Measurements from ENCODE around the gene STPG2. TPM values are rescaled to one million over a fixed set of nuclear protein-coding genes. Genes with fewer than 3 reads are reported as not detected.

Gene STPG2
- total RNA-seq, 1 donor from 2014 or later, result 0.99 TPM

DNA sequence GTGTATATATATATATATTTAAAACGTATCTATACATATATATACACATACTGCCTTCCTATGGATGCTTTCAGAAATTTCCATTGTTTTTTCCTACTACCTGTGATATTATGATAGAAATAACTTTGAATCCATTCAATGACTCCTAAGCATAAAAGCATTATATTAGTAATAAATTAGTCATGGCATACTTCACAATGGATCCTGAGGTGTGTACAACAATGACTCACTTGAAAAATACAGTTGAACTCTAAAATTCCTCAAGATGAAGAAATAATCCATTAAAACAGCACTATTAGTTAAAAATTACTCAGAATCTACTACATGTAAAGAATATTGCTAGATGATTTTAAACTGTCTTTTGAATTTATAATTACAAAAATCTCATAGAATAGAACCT lies 201.1 kb downstream of the STPG2 start:
- H3K9me3 ChIP-seq (ENCODE audit: low read depth), result peaks cover 6% of the 10 kb centered on the region
- H3K9ac ChIP-seq, result no peak overlapping the region
- no peaks in the 10 kb centered on the region for H3F3A ChIP-seq (ENCODE audit: low read depth)
- H4K20me1 ChIP-seq (ENCODE audit: low read depth), result no peaks in the 10 kb centered on the region
- no peak overlapping the region for H3K4me3 Mint-ChIP-seq
- no peaks in the 10 kb centered on the region for H3K36me3 ChIP-seq
- no peak overlapping the region for H2AFZ ChIP-seq (replicated peaks)
- H3K27ac ChIP-seq, result no peak overlapping the region
- DNase-seq (ENCODE audit: low spot score), result no peak
- H3K4me3 ChIP-seq, result no peak overlapping the region
- H3K36me3 Mint-ChIP-seq, result no peaks in the 10 kb centered on the region
- no peaks in the 10 kb centered on the region for H3K4me1 ChIP-seq
- peaks cover 2% of the 10 kb centered on the region for H3K27me3 Mint-ChIP-seq (ENCODE audit: insufficient read depth, low read depth)
- H3K27me3 ChIP-seq, result no peaks in the 10 kb centered on the region
- H3K4me2 ChIP-seq, result no peak overlapping the region
- H3K79me2 ChIP-seq (ENCODE audit: low read depth), result no peaks in the 10 kb centered on the region
- peaks cover 12% of the 10 kb centered on the region for H3K9me3 Mint-ChIP-seq
- TF ChIP-seq EZH2 (IDR thresholded peaks at IDR 0.05) (no peak), EZH2phosphoT487 (IDR thresholded peaks at IDR 0.05) (no peak)
- TF ChIP-seq, protein P1, sequence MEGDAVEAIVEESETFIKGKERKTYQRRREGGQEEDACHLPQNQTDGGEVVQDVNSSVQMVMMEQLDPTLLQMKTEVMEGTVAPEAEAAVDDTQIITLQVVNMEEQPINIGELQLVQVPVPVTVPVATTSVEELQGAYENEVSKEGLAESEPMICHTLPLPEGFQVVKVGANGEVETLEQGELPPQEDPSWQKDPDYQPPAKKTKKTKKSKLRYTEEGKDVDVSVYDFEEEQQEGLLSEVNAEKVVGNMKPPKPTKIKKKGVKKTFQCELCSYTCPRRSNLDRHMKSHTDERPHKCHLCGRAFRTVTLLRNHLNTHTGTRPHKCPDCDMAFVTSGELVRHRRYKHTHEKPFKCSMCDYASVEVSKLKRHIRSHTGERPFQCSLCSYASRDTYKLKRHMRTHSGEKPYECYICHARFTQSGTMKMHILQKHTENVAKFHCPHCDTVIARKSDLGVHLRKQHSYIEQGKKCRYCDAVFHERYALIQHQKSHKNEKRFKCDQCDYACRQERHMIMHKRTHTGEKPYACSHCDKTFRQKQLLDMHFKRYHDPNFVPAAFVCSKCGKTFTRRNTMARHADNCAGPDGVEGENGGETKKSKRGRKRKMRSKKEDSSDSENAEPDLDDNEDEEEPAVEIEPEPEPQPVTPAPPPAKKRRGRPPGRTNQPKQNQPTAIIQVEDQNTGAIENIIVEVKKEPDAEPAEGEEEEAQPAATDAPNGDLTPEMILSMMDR (IDR thresholded peaks at IDR 0.05), result no peak
- H3K27ac Mint-ChIP-seq, result no peak overlapping the region
- no peaks in the 10 kb centered on the region for H3K4me1 Mint-ChIP-seq

DNA sequence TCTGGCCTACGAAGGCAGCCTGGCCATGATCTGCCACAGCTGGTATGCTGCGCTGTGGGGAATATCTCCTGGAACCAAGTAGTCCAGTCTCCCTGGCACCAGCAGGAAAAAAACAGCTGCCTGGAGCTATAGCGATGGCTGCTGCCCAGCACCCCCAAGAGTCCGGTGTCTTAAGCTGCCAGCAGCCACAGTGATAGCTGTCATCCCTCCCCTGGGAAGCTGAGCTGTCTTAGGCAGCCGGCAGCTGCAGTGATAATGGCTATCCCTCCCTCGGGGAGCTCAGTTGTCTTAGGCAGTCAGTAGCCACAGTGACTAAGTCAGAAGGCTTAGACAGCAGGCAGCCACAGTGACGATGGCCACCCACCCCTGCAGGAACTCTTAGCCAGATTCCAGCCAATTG lies 205.1 kb downstream of the STPG2 start:
- H3K4me3 Mint-ChIP-seq, result no peak overlapping the region
- H3K4me1 Mint-ChIP-seq, result no peaks in the 10 kb centered on the region
- H3K9ac ChIP-seq, result no peak overlapping the region
- no peak overlapping the region for H3K4me3 ChIP-seq
- H3K9me3 Mint-ChIP-seq, result peaks cover 18% of the 10 kb centered on the region
- no peaks in the 10 kb centered on the region for H3K79me2 ChIP-seq (ENCODE audit: low read depth)
- H3K4me1 ChIP-seq, result no peaks in the 10 kb centered on the region
- no peaks in the 10 kb centered on the region for H4K20me1 ChIP-seq (ENCODE audit: low read depth)
- peaks cover 6% of the 10 kb centered on the region for H3K9me3 ChIP-seq (ENCODE audit: low read depth)
- no peak overlapping the region for H3K27ac ChIP-seq
- no peaks in the 10 kb centered on the region for H3K27me3 ChIP-seq
- DNase-seq (ENCODE audit: low spot score), result no peak
- no peaks in the 10 kb centered on the region for H3F3A ChIP-seq (ENCODE audit: low read depth)
- H3K36me3 ChIP-seq, result no peaks in the 10 kb centered on the region
- H3K36me3 Mint-ChIP-seq, result no peaks in the 10 kb centered on the region
- no peak overlapping the region for H2AFZ ChIP-seq (replicated peaks)
- no peak for TF ChIP-seq EZH2phosphoT487 (IDR thresholded peaks at IDR 0.05)
- TF ChIP-seq, protein P1 (IDR thresholded peaks at IDR 0.05), result no peak
- TF ChIP-seq EZH2 (IDR thresholded peaks at IDR 0.05), result no peak
- H3K27me3 Mint-ChIP-seq (ENCODE audit: insufficient read depth, low read depth), result no peaks in the 10 kb centered on the region
- no peak overlapping the region for H3K4me2 ChIP-seq
- no peak overlapping the region for H3K27ac Mint-ChIP-seq

DNA sequence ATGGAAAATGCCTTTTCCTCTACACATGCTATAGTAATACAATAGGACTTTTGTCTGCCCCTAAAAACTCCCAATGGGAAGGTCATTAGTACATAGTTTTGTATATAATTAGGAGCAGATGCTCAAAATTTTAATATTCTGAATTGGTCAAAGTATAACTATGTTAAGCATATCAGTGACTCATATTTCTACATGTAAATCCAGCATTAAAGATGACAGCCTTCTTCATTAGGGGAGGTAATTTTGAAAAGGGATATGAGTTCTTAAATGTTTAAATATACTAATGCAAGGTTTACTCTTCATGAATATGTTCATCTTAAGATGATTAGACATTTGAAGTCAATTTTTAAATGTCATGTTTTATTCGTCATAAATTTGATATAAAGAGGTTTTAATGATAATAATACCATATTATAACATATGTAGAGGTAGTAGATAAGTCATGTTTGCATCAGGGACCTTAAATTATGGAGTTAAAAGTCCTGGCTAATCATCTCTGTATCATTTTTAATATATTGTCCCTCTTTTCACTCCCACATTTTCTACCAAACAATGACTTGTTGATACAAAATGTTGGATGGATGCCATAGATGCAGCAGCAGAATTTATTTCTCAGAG lies 218.8 kb downstream of the STPG2 start:
- Mint-ChIP-seq H3K36me3 (no peaks in the 10 kb centered on the region), H3K9me3 (no peaks in the 10 kb centered on the region), H3K27me3 (ENCODE audit: insufficient read depth, low read depth) (peaks cover 2% of the 10 kb centered on the region), H3K4me3 (no peak overlapping the region), H3K27ac (no peak overlapping the region), H3K4me1 (no peaks in the 10 kb centered on the region)
- H3K36me3 ChIP-seq, result no peaks in the 10 kb centered on the region
- no peak overlapping the region for H3K4me3 ChIP-seq
- no peak overlapping the region for H3K27ac ChIP-seq
- H3K4me1 ChIP-seq, result no peaks in the 10 kb centered on the region
- no peaks in the 10 kb centered on the region for H4K20me1 ChIP-seq (ENCODE audit: low read depth)
- H3K9ac ChIP-seq, result no peak overlapping the region
- no peak for TF ChIP-seq EZH2phosphoT487 (IDR thresholded peaks at IDR 0.05)
- TF ChIP-seq, protein P1 (IDR thresholded peaks at IDR 0.05), result no peak
- no peak for TF ChIP-seq EZH2 (IDR thresholded peaks at IDR 0.05)
- H3K27me3 ChIP-seq, result no peaks in the 10 kb centered on the region
- no peak overlapping the region for H3K4me2 ChIP-seq
- DNase-seq (ENCODE audit: low spot score), result no peak
- no peaks in the 10 kb centered on the region for H3F3A ChIP-seq (ENCODE audit: low read depth)
- H2AFZ ChIP-seq (replicated peaks), result no peak overlapping the region
- no peaks in the 10 kb centered on the region for H3K9me3 ChIP-seq (ENCODE audit: low read depth)
- no peaks in the 10 kb centered on the region for H3K79me2 ChIP-seq (ENCODE audit: low read depth)
